GM12891 (cell line): ENCODE results near the gene TIAM2.

Experiments
- PAX5 ChIP-seq: IDR thresholded peaks from 2 replicates; pipeline ENCODE4 v1.6.1; 2011; ENCODE audit warnings: low read length, moderate library complexity, mild to moderate bottlenecking; ENCODE audit not compliant: insufficient read depth, severe bottlenecking
- POLR2A ChIP-seq: IDR thresholded peaks from 2 replicates; pipeline ENCODE4 v1.6.1; 2011; ENCODE audit warnings: low read depth, low read length, control low read depth
- POLR2AphosphoS5 ChIP-seq: IDR thresholded peaks from 2 replicates; pipeline ENCODE4 v1.6.1; 2011; ENCODE audit warnings: low read depth, low read length, control low read depth
- POU2F2 ChIP-seq: IDR thresholded peaks from 2 replicates; pipeline ENCODE4 v1.6.1; 2011; ENCODE audit warnings: low read depth, mild to moderate bottlenecking, control low read depth, low read length, moderate library complexity
- SPI1 ChIP-seq: IDR thresholded peaks from 2 replicates; pipeline ENCODE4 v1.6.1; 2011; ENCODE audit warnings: low read depth, low read length, control low read depth
- TAF1 ChIP-seq: IDR thresholded peaks from 2 replicates; pipeline ENCODE4 v1.6.1; 2011; ENCODE audit warnings: low read depth, low read length, control low read depth

- TF ChIP-seq POLR2A (no peak), POLR2AphosphoS5 (no peak), TAF1 (no peak), SPI1 (no peak), POU2F2 (no peak), PAX5 (no peak)
Observed at GRCh38 chr6:155077331-155077730, 82.2 kb downstream of the TIAM2 start.
